GM12878 (cell line): ENCODE measurements around the gene KAT14. TPM values are rescaled to one million over a fixed set of nuclear protein-coding genes. Genes with fewer than 3 reads are reported as not detected.

Experiments
- ASH2L ChIP-seq: fragments of 300-600, 200-600 bp; sonication (generic); IDR thresholded peaks from 2 replicates; pipeline ENCODE4 v1.6.1; 2017; ENCODE audit warnings: low read depth, mild to moderate bottlenecking, borderline replicate concordance
- CBX3 ChIP-seq: fragments of 200-600 bp; sonication (generic); IDR thresholded peaks from 2 replicates; pipeline ENCODE4 v1.6.1; 2016; ENCODE audit warnings: low read depth, borderline replicate concordance
- CUX1 ChIP-seq: IDR thresholded peaks from 2 replicates; pipeline ENCODE4 v1.6.1; 2012; ENCODE audit warnings: improper control_type of control experiment, low read depth, low read length; ENCODE audit not compliant: insufficient replicate concordance
- EGR1 ChIP-seq, 2 experiments: IDR thresholded peaks; 1 replicate in 1 of 2; 2 replicates in 1 of 2; pipeline ENCODE4 v1.6.1; 2011 to 2012; ENCODE audit warnings: low read depth in 2 of 2, low read length in 2 of 2, borderline replicate concordance in 1 of 2, mild to moderate bottlenecking in 1 of 2, moderate library complexity in 1 of 2
- EP300 ChIP-seq, 2 experiments: fragments of 150-350 bp in 1 of 2; IDR thresholded peaks; 2 replicates each; pipeline ENCODE4 v1.6.1; 2011 to 2012; ENCODE audit warnings: low read depth in 2 of 2, low read length in 2 of 2, borderline replicate concordance in 1 of 2, improper control_type of control experiment in 1 of 2, inconsistent platforms in 1 of 2; ENCODE audit not compliant: control insufficient read depth in 1 of 2
- FOXK2 ChIP-seq: fragments of 450-650 bp; IDR thresholded peaks from 2 replicates; pipeline ENCODE4 v1.6.1; 2017; ENCODE audit warnings: mild to moderate bottlenecking, moderate library complexity
- IKZF1 ChIP-seq: fragments of 450-650 bp; conservative IDR thresholded peaks from 2 replicates; pipeline ENCODE4 v1.6.1; 2017; ENCODE audit warnings: antibody characterized with exemption, mild to moderate bottlenecking
- MEF2B ChIP-seq: fragments of 450-650 bp; IDR thresholded peaks from 2 replicates; pipeline ENCODE4 v1.6.1; 2018; ENCODE audit warnings: mild to moderate bottlenecking, moderate library complexity; ENCODE audit not compliant: partially characterized antibody, poor library complexity, severe bottlenecking
- MTA3 ChIP-seq: IDR thresholded peaks from 2 replicates; pipeline ENCODE4 v1.6.1; 2012; ENCODE audit warnings: low read length, inconsistent platforms, borderline replicate concordance
- NFIC ChIP-seq: IDR thresholded peaks from 2 replicates; pipeline ENCODE4 v1.6.1; 2012; ENCODE audit warnings: low read depth, mild to moderate bottlenecking, inconsistent platforms, low read length, moderate library complexity
- NR2C2 ChIP-seq: IDR thresholded peaks from 2 replicates; pipeline ENCODE4 v1.6.1; 2011; ENCODE audit warnings: borderline replicate concordance, low read depth; ENCODE audit not compliant: control insufficient read depth, insufficient read length
- PKNOX1 ChIP-seq: fragments of 450-650 bp; IDR thresholded peaks from 2 replicates; pipeline ENCODE4 v1.6.1; 2016; ENCODE audit warnings: mild to moderate bottlenecking
- POLR2AphosphoS2 ChIP-seq: IDR thresholded peaks from 2 replicates; pipeline ENCODE4 v1.6.1; 2011; ENCODE audit warnings: low read depth, mild to moderate bottlenecking, low read length, improper control_type of control experiment, moderate library complexity
- POU2F2 ChIP-seq: IDR thresholded peaks from 3 replicates; pipeline ENCODE4 v1.6.1; 2011; ENCODE audit warnings: low read depth, mild to moderate bottlenecking, low read length, borderline replicate concordance
- RELA ChIP-seq: fragments of 450-650 bp; IDR thresholded peaks from 2 replicates; pipeline ENCODE4 v1.8.0; 2014; ENCODE audit warnings: borderline replicate concordance; ENCODE audit not compliant: partially characterized antibody
- SRF ChIP-seq, 2 experiments: IDR thresholded peaks; 2 replicates each; pipeline ENCODE4 v1.6.1; 2011; ENCODE audit warnings: low read depth in 2 of 2, low read length in 2 of 2, mild to moderate bottlenecking in 1 of 2, moderate library complexity in 1 of 2
- STAT1 ChIP-seq: fragments of 450-650 bp; conservative IDR thresholded peaks from 2 replicates; pipeline ENCODE4 v1.6.1; 2014; ENCODE audit warnings: antibody characterized with exemption, mild to moderate bottlenecking
- YY1 ChIP-seq: IDR thresholded peaks from 2 replicates; pipeline ENCODE4 v1.6.1; 2011; ENCODE audit warnings: low read depth, mild to moderate bottlenecking, low read length
- polyA plus RNA-seq, 11 experiments: library from polyadenylated mRNA; depleted of rRNA in 4 of 11; unstranded in 6 of 11; stranded (reverse) in 5 of 11; fragments of >200 nt; fragmentation: Nextera tagmentation in 4 of 11; fragmentation: Illumina TruSeq in 1 of 11; extraction: Ambion mirVana in 4 of 11; extraction: Trizol in 1 of 11; gene quantifications; 1 replicate in 1 of 11; 2 replicates in 10 of 11; pipeline versions ENCODE4 v1.2.1 to v1.2.3, GENCODE V29; 2011 to 2016; ENCODE audit warnings: inconsistent platforms in 2 of 11, missing spikeins in 2 of 11, low read depth in 1 of 11
- total RNA-seq, 4 experiments: library from RNA; depleted of rRNA in 3 of 4; stranded (reverse); fragments of >200 nt in 3 of 4; fragmentation: Illumina TruSeq in 1 of 4; extraction: Trizol in 1 of 4; gene quantifications; 2 replicates each; pipeline versions ENCODE4 v1.2.1 to v1.2.3, GENCODE V29; 2013 to 2021
- TF ChIP-seq, protein P1 (sequence below): fragments of 450-650 bp; IDR thresholded peaks from 2 replicates; pipeline ENCODE4 v1.6.1; 2018; ENCODE audit warnings: borderline replicate concordance, mild to moderate bottlenecking; ENCODE audit not compliant: partially characterized antibody

KAT14 gene
- total and polyA plus RNA-seq, 10 of the 15 experiments (the other 5 are each of a cell fraction or from before 2014, with no cell fraction given): 4.0 to 19.9 (median 13.9) TPM

DNA sequence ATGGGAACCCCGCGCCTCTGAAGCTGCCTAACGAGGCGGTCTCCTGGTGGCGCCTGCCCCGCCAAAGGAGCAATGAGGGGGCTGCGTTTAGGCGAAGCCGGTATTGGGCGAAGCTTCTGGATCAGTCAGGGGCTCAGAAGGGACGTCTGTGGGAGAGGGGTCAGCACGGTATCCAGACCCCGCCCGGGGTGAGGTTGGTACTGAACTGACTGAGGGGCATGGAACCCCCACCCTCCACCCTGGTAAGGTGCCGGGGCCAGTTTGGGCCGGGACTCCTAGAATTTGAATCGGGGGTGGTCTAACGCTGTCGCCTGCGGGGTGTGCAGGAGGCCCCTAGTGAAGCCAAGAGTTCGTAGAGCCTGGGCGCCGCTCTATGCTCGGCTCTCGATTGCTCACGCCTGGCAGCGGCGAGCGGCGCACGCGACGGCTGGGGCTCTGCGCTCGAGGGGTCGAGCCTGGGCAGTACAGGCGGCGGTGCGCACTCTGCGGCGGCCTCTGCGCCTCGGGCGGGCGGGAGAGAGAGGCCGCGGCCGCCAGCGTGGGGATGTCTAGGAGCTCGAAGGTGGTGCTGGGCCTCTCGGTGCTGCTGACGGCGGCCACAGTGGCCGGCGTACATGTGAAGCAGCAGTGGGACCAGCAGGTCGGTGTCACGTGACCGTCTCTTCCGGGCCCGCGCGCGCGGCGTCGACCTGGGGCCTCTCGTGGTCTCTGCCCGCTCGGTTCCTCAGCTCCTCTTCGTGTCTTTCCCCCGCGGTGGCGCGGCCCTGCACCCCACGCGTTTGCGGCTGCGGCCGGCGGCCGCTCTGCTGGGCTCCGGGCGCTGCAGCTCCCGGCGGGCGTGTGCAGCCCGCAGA lies at the start of gene KAT14, which contains the start of gene PET117 (continued):
- TF ChIP-seq, protein P1, sequence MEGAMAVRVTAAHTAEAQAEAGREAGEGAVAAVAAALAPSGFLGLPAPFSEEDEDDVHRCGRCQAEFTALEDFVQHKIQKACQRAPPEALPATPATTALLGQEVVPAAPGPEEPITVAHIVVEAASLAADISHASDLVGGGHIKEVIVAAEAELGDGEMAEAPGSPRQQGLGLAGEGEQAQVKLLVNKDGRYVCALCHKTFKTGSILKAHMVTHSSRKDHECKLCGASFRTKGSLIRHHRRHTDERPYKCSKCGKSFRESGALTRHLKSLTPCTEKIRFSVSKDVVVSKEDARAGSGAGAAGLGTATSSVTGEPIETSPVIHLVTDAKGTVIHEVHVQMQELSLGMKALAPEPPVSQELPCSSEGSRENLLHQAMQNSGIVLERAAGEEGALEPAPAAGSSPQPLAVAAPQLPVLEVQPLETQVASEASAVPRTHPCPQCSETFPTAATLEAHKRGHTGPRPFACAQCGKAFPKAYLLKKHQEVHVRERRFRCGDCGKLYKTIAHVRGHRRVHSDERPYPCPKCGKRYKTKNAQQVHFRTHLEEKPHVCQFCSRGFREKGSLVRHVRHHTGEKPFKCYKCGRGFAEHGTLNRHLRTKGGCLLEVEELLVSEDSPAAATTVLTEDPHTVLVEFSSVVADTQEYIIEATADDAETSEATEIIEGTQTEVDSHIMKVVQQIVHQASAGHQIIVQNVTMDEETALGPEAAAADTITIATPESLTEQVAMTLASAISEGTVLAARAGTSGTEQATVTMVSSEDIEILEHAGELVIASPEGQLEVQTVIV: peak; percentile 9
- TF ChIP-seq POLR2AphosphoS2 (peak; percentile 95), FOXK2 (peak; percentile 39; the same call in 1 of the 2 replicates), EGR1 (IDR thresholded peaks at IDR 0.05; ENCODE audit: borderline replicate concordance in 1 of 2, low read depth in 2 of 2, low read length in 2 of 2) (peak; percentile 40 to 58; a peak in 1 of 3 replicates), NR2C2 (peak; percentile 91), CBX3 (no peak), NFIC (no peak), PKNOX1 (no peak), MEF2B (peak; percentile 38), POU2F2 (peak; percentile 66; the same call in 1 of the 3 replicates), EP300 (IDR thresholded peaks at IDR 0.05; ENCODE audit: borderline replicate concordance in 1 of 2, control insufficient read depth in 1 of 2, low read depth in 2 of 2, low read length in 2 of 2) (0 out of 4 replicates have a peak, but pooled peaks of 1 of the 2 experiments have one; percentile 26), IKZF1 (peak; percentile 92), MTA3 (no peak), ASH2L (no peak; the same call in 1 of the 2 replicates), RELA (peak; percentile 60), CUX1 (peak; percentile 94), STAT1 (0 out of 2 replicates have a peak, but pooled peaks have one; percentile 32), YY1 (peak; percentile 89), SRF (IDR thresholded peaks at IDR 0.05; ENCODE audit: low read depth in 2 of 2, low read length in 2 of 2) (peak; percentile 95 to 99)
